DND-41 (cell line): ENCODE results near the gene SERPINA4.

Experiments used
- ATAC-seq: fragments of 200-7000 bp; cut with Tn5 transposase; 3 replicates; pipeline ENCODE4 v1.9.1; 2021; ENCODE audit warnings: low read depth; ENCODE audit not compliant: insufficient read depth
- DNase-seq: peaks from one replicate; pipeline ENCODE4 v3.0.0-alpha.2; 2020
- H2AFZ ChIP-seq: 2 replicates; pipeline ENCODE4 v1.6.0; 2012; ENCODE audit warnings: low read depth, low read length
- H3K27ac ChIP-seq: 2 replicates; pipeline ENCODE4 v1.5.1; 2012; ENCODE audit warnings: low read length, inconsistent platforms
- H3K27me3 ChIP-seq: fragments of 200-600 bp; sonication (generic); 2 replicates; pipeline ENCODE4 v1.6.0; 2012; ENCODE audit warnings: low read length, mild to moderate bottlenecking, inconsistent platforms; ENCODE audit not compliant: insufficient read depth, poor library complexity
- H3K36me3 ChIP-seq: 2 replicates; pipeline ENCODE4 v1.5.1; 2012; ENCODE audit warnings: low read length, inconsistent platforms; ENCODE audit not compliant: insufficient read depth
- H3K4me1 ChIP-seq: 2 replicates; pipeline ENCODE4 v1.5.1; 2012; ENCODE audit warnings: mild to moderate bottlenecking, low read length; ENCODE audit not compliant: insufficient read depth
- H3K4me2 ChIP-seq: 2 replicates; pipeline ENCODE4 v1.6.0; 2012; ENCODE audit warnings: mild to moderate bottlenecking, moderate library complexity, low read length, inconsistent platforms; ENCODE audit not compliant: insufficient read depth
- H3K4me3 ChIP-seq, 2 experiments: fragments of 200-600 bp in 1 of 2; shearing (Covaris generic) in 1 of 2; 2 replicates each; pipeline ENCODE4 v1.5.1; 2012 to 2016; ENCODE audit warnings: inconsistent platforms in 2 of 2, low read length in 2 of 2, mild to moderate bottlenecking in 2 of 2, low read depth in 1 of 2, moderate library complexity in 1 of 2
- H3K79me2 ChIP-seq: 2 replicates; pipeline ENCODE4 v1.6.0; 2012; ENCODE audit warnings: low read length, inconsistent platforms; ENCODE audit not compliant: insufficient read depth
- H3K9ac ChIP-seq: 2 replicates; pipeline ENCODE4 v1.6.0; 2012; ENCODE audit warnings: low read depth, mild to moderate bottlenecking, inconsistent platforms, low read length, moderate library complexity
- H3K9me3 ChIP-seq: 2 replicates; pipeline ENCODE4 v1.5.1; 2012; ENCODE audit warnings: low read length, moderate library complexity, mild to moderate bottlenecking, inconsistent platforms; ENCODE audit not compliant: insufficient read depth, severe bottlenecking
- H4K20me1 ChIP-seq: 2 replicates; pipeline ENCODE4 v1.6.0; 2012; ENCODE audit warnings: low read length; ENCODE audit not compliant: insufficient read depth
- CTCF ChIP-seq: IDR thresholded peaks from 2 replicates; pipeline ENCODE4 v1.5.1; 2012; ENCODE audit warnings: borderline replicate concordance, low read length, moderate library complexity, mild to moderate bottlenecking; ENCODE audit not compliant: poor library complexity, severe bottlenecking; ENCODE audit errors: extremely low read depth
- EZH2 ChIP-seq: IDR thresholded peaks from 3 replicates; pipeline ENCODE4 v1.6.1; 2012; ENCODE audit warnings: borderline replicate concordance, low read depth, mild to moderate bottlenecking, moderate library complexity, low read length, inconsistent platforms; ENCODE audit not compliant: severe bottlenecking

The SERPINA4 gene

DNA sequence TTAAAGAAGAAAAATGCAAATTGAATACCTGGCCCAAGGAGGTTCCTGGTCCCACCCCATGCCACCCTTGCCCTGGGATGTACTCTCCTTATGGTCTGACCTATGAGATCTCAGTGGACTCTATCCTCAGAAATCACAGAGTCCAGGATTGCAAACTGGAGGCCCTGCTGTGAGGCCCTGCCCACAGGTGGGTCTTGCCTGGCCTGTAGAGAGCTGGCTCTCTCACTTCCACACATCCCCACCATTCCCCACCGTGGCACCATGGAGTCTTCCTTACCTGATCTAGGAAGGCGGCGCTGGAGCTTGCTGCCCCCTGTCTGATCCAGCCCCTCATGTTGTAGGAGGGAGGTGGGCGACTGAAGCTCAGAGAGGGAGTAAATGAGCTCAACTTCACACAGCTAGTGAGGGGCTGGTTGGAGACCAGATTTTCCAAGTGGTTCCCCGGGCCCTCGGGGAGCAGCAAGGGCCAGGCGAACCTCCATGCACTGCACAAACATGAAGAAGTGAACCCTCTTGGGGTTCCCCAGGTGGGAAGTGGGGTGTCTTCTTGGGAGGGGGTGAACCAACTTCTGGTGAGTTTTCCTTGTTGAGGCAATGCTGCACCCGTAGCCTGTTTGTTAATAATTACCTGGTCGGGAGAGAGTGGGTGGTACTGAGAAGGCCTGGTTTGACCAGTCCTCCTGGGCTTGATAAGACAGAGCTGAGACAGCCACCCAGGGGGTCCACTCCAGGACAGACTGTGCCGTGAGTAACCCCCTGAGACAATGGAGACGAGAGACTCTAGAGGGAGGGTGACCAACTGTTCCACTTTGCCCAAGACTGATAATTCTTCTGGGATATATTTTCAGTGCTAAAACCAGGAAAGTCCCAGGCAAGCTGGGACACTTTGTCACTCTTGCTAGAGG, at the start of gene SERPINA4:
SERPINA4 (plus strand) TSS at position 692 of the 905 bp plus-strand sequence. CDS start 2,041 bp downstream, outside the sequence.
- H2AFZ ChIP-seq, result no peak within 1 kb of the TSS
- H3K4me1 ChIP-seq, result no peaks in the 10 kb centered on the region
- H3K27ac ChIP-seq, result no peak within 1 kb of the TSS
- H3K9me3 ChIP-seq, result no peaks in the 10 kb centered on the region
- ATAC-seq (no peak), DNase-seq (no peak)
- no peaks in the 10 kb centered on the region for H3K79me2 ChIP-seq
- no peak within 1 kb of the TSS for H3K4me2 ChIP-seq
- H3K4me3 ChIP-seq, result no peak within 1 kb of the TSS
- no peaks in the 10 kb centered on the region for H4K20me1 ChIP-seq
- H3K9ac ChIP-seq, result no peak within 1 kb of the TSS
- TF ChIP-seq EZH2 (no peak), CTCF (no peak)
- no peaks in the 10 kb centered on the region for H3K27me3 ChIP-seq
- H3K36me3 ChIP-seq, result no peaks in the 10 kb centered on the region

GRCh38 chr14:94514351-94514750, 46.9 kb upstream of the SERPINA4 start:
- H3K4me1 ChIP-seq, result no peaks in the 10 kb centered on the region
- TF ChIP-seq CTCF (no peak), EZH2 (no peak)
- H3K9me3 ChIP-seq, result no peaks in the 10 kb centered on the region
- H3K4me3 ChIP-seq, result no peak overlapping the region
- no peak overlapping the region for H3K9ac ChIP-seq
- ATAC-seq (no peak), DNase-seq (no peak)
- H2AFZ ChIP-seq, result no peak overlapping the region
- no peak overlapping the region for H3K27ac ChIP-seq
- H4K20me1 ChIP-seq, result no peaks in the 10 kb centered on the region
- no peaks in the 10 kb centered on the region for H3K79me2 ChIP-seq
- peaks cover 7% of the 10 kb centered on the region for H3K27me3 ChIP-seq
- no peaks in the 10 kb centered on the region for H3K36me3 ChIP-seq
- H3K4me2 ChIP-seq, result no peak overlapping the region

DNA sequence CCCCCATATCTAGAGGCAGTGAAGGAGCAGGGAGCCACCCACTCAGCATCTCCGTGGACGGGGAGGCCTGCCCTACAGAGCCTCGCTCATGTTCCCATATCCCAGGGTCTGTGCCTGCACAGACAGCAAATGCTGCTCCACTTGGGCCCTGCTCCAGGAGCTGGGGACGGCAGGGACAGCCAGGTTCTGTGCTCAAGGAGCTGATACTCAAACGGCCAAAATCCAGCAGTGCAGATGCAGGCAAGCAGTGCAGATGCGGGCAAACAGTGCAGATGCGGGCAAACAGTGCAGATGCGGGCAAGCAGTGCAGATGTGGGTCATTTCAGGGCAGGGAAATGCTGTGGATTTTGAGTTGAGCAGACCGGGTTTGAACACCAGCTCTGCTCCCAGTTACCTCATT, 45.8 kb upstream of the SERPINA4 start:
- Histone ChIP-seq H3K4me1 (no peaks in the 10 kb centered on the region), H3K79me2 (no peaks in the 10 kb centered on the region), H3K27ac (no peak overlapping the region), H3K36me3 (no peaks in the 10 kb centered on the region), H2AFZ (no peak overlapping the region), H3K4me2 (no peak overlapping the region), H3K9me3 (no peaks in the 10 kb centered on the region), H3K9ac (no peak overlapping the region), H3K4me3 (no peak overlapping the region), H4K20me1 (no peaks in the 10 kb centered on the region), H3K27me3 (peaks cover 5% of the 10 kb centered on the region)
- DNase-seq, result no peak
- TF ChIP-seq EZH2 (no peak), CTCF (no peak)
- ATAC-seq, result no peak
